ENCODE results near the gene PREX1.

GRCh38 chr20:48841196-48841874, 13.5 kb upstream of the PREX1 start:
- TF ChIP-seq CTCF (IDR thresholded peaks at IDR 0.05) (no peak), FOXM1 (IDR thresholded peaks at IDR 0.05; ENCODE audit: low read depth) (no peak), NFIC (IDR thresholded peaks at IDR 0.05; ENCODE audit: borderline replicate concordance) (no peak), MAX (IDR thresholded peaks at IDR 0.05; ENCODE audit: low read depth) (no peak), ELF1 (IDR thresholded peaks at IDR 0.05) (no peak), POLR2AphosphoS5 (IDR thresholded peaks at IDR 0.05; ENCODE audit: low read depth, low read length) (no peak), MXI1 (IDR thresholded peaks at IDR 0.05; ENCODE audit: low read depth, low read length) (no peak), TAF1 (IDR thresholded peaks at IDR 0.05; ENCODE audit: borderline replicate concordance, low read depth, low read length) (no peak), FOSL2 (IDR thresholded peaks at IDR 0.05; ENCODE audit: borderline replicate concordance, low read depth) (no peak), EP300 (IDR thresholded peaks at IDR 0.05; ENCODE audit: borderline replicate concordance in 1 of 2, low read depth in 1 of 2, low read length in 1 of 2) (no peak), SIN3A (IDR thresholded peaks at IDR 0.05; ENCODE audit: borderline replicate concordance, low read depth, low read length) (no peak), RAD21 (IDR thresholded peaks at IDR 0.05; ENCODE audit: low read length) (no peak), USF1 (IDR thresholded peaks at IDR 0.05; ENCODE audit: borderline replicate concordance, low read depth) (no peak)
- TF ChIP-seq, protein P1, sequence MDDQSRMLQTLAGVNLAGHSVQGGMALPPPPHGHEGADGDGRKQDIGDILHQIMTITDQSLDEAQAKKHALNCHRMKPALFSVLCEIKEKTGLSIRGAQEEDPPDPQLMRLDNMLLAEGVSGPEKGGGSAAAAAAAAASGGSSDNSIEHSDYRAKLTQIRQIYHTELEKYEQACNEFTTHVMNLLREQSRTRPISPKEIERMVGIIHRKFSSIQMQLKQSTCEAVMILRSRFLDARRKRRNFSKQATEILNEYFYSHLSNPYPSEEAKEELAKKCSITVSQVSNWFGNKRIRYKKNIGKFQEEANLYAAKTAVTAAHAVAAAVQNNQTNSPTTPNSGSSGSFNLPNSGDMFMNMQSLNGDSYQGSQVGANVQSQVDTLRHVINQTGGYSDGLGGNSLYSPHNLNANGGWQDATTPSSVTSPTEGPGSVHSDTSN (IDR thresholded peaks at IDR 0.05): no peak
